ENCODE data around the gene CES3. TPM values are rescaled to one million over a fixed set of nuclear protein-coding genes. Genes with fewer than 3 reads are reported as not detected.

The CES3 gene
- total and polyA plus RNA-seq, 9 of the 15 experiments (the other 6 are each of a cell fraction or from before 2014, with no cell fraction given): 0.06 to 2.2 (median 0.68) TPM

- TF ChIP-seq STAG1 (CRISPR knock-in tag; IDR thresholded peaks at IDR 0.05; ENCODE audit: borderline replicate concordance): peak; percentile 54; the same call in 1 of the 2 replicates
- peak; percentile 79; the same call in 1 of the 2 replicates for TF ChIP-seq HDGF (IDR thresholded peaks at IDR 0.05)
- peak; percentile 93 for TF ChIP-seq ZNF384 (IDR thresholded peaks at IDR 0.05; ENCODE audit: low read depth, low read length)
- TF ChIP-seq DEAF1 (CRISPR knock-in tag; IDR thresholded peaks at IDR 0.05): peak; percentile 66
- no peak for TF ChIP-seq GTF2F1 (IDR thresholded peaks at IDR 0.05; ENCODE audit: low read depth, low read length)
- TF ChIP-seq, protein P1, sequence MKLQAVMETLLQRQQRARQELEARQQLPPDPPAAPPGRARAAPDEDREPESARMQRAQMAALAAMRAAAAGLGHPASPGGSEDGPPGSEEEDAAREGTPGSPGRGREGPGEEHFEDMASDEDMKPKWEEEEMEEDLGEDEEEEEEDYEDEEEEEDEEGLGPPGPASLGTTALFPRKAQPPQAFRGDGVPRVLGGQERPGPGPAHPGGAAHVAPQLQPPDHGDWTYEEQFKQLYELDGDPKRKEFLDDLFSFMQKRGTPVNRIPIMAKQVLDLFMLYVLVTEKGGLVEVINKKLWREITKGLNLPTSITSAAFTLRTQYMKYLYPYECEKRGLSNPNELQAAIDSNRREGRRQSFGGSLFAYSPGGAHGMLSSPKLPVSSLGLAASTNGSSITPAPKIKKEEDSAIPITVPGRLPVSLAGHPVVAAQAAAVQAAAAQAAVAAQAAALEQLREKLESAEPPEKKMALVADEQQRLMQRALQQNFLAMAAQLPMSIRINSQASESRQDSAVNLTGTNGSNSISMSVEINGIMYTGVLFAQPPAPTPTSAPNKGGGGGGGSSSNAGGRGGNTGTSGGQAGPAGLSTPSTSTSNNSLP (IDR thresholded peaks at IDR 0.05; ENCODE audit: borderline replicate concordance, low read depth, low read length): no peak
- TF ChIP-seq, protein P2, sequence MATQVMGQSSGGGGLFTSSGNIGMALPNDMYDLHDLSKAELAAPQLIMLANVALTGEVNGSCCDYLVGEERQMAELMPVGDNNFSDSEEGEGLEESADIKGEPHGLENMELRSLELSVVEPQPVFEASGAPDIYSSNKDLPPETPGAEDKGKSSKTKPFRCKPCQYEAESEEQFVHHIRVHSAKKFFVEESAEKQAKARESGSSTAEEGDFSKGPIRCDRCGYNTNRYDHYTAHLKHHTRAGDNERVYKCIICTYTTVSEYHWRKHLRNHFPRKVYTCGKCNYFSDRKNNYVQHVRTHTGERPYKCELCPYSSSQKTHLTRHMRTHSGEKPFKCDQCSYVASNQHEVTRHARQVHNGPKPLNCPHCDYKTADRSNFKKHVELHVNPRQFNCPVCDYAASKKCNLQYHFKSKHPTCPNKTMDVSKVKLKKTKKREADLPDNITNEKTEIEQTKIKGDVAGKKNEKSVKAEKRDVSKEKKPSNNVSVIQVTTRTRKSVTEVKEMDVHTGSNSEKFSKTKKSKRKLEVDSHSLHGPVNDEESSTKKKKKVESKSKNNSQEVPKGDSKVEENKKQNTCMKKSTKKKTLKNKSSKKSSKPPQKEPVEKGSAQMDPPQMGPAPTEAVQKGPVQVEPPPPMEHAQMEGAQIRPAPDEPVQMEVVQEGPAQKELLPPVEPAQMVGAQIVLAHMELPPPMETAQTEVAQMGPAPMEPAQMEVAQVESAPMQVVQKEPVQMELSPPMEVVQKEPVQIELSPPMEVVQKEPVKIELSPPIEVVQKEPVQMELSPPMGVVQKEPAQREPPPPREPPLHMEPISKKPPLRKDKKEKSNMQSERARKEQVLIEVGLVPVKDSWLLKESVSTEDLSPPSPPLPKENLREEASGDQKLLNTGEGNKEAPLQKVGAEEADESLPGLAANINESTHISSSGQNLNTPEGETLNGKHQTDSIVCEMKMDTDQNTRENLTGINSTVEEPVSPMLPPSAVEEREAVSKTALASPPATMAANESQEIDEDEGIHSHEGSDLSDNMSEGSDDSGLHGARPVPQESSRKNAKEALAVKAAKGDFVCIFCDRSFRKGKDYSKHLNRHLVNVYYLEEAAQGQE (IDR thresholded peaks at IDR 0.05; ENCODE audit: borderline replicate concordance): peak; percentile 82
- TF ChIP-seq, protein P2 (CRISPR knock-in tag; IDR thresholded peaks at IDR 0.05; ENCODE audit: low read depth): no peak
Measured at GRCh38 chr16:66928702-66929388, 32.2 kb upstream of the CES3 start (continued).

Data from K562 (cell line).